ENCODE results near the gene TRAF2. TPM values are rescaled to one million over a fixed set of nuclear protein-coding genes. Genes with fewer than 3 reads are reported as not detected.

TRAF2 gene
- total and polyA plus RNA-seq, 2 of the 8 experiments (the other 6 are each of a cell fraction or from before 2014, with no cell fraction given): 26.9 to 50.2 TPM

DNA sequence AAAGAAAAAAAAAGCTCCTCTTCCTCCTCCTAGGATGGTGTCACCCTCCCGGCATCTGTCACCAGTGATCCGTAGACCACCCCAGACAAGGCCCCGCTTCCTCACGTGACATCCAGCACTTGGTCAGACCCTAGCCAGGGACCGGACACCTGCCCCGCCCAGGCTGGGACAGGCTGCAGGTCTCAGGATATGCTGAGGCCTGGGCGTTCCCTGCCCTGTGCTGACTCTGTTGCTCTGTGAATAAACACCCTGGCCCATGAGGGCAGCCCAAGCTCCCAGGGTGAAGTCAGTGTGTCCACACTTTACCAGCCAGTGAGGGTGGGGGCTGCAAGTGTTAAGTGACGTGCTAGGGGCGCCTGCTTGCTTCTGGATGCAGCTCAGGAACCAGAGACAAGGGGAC is 25.8 kb upstream of the TRAF2 start:
- ChIA-PET CTCF (ENCODE audit: partially characterized antibody) (interaction anchor here (1.2 to 1.8 kb wide), 3 partner anchors 21 to 175 kb away, joined by 3 to 5 read pairs (median 4); no protein-coding TSS in a partner anchor), POLR2A (ENCODE audit: partially characterized antibody) (interaction anchor here (1.1 to 16.2 kb wide), 10 partner anchors 9 to 384 kb away, joined by 3 to 248 read pairs (median 6); partner anchors contain the start of genes AJM1, FBXW5, MAMDC4 and RABL6)
- Histone ChIP-seq H3K18ac (ENCODE audit: extremely low read depth, low read length) (no peak overlapping the region), H3K4me3 (ENCODE audit: extremely low read depth in 1 of 4, insufficient read depth in 2 of 4, low read depth in 3 of 4, low read length in 4 of 4) (no peak overlapping the region), H3K27ac (ENCODE audit: low read depth, low read length) (no peak overlapping the region), H3K4me1 (replicated peaks in 1 of 4; ENCODE audit: control insufficient read depth in 3 of 4, insufficient read depth in 4 of 4, low read length in 3 of 4) (peaks cover 0 to 6% (median 5%) of the 10 kb centered on the region in 4 experiments; a peak in 5 of 7 replicates), H3K79me1 (ENCODE audit: low read depth, low read length) (peaks cover 10% of the 10 kb centered on the region), H3K23me2 (ENCODE audit: low read depth, low read length) (peaks cover 5% of the 10 kb centered on the region; the same call in 1 of the 2 replicates), H4K91ac (replicated peaks; ENCODE audit: insufficient read length, low read length) (no peak overlapping the region), H3K4me2 (ENCODE audit: insufficient read depth in 1 of 2, low read depth in 2 of 2, low read length in 2 of 2) (no peak overlapping the region), H2BK120ac (replicated peaks; ENCODE audit: low read depth, low read length) (no peak overlapping the region), H2BK12ac (ENCODE audit: low read depth, low read length) (no peak overlapping the region), H2BK20ac (ENCODE audit: low read length) (no peak overlapping the region), H3K79me2 (ENCODE audit: control insufficient read depth in 1 of 2, insufficient read depth in 2 of 2, low read length in 2 of 2) (peaks cover 5 to 16% of the 10 kb centered on the region in 2 experiments; a peak in 3 of 4 replicates), H3K4ac (replicated peaks; ENCODE audit: insufficient read length, low read depth, low read length) (no peak overlapping the region), H4K8ac (ENCODE audit: extremely low read depth, insufficient read depth, low read length) (no peak overlapping the region), H3K14ac (ENCODE audit: insufficient read length) (no peak overlapping the region), H2BK5ac (ENCODE audit: low read depth, low read length) (no peak overlapping the region; the same call in 1 of the 2 replicates), H3K27me3 (replicated peaks in 1 of 4; ENCODE audit: control insufficient read depth in 3 of 4, extremely low read depth in 1 of 4, insufficient read depth in 3 of 4, low read length in 3 of 4) (no peaks in the 10 kb centered on the region), H3K56ac (replicated peaks; ENCODE audit: insufficient read length, low read depth, low read length) (no peak overlapping the region), H4K5ac (ENCODE audit: insufficient read length, low read depth, low read length) (no peak overlapping the region), H3K36me3 (ENCODE audit: control insufficient read depth in 2 of 4, insufficient read depth in 4 of 4, low read length in 3 of 4) (peaks cover 11 to 34% (median 27%) of the 10 kb centered on the region in 4 experiments), H3K9ac (replicated peaks in 1 of 4; ENCODE audit: extremely low read depth in 1 of 4, low read depth in 3 of 4, low read length in 3 of 4) (no peak overlapping the region), H4K20me1 (replicated peaks in 1 of 2; ENCODE audit: control insufficient read depth in 1 of 2, insufficient read depth in 2 of 2, low read length in 2 of 2) (peaks cover 6 to 41% of the 10 kb centered on the region in 2 experiments), H2BK15ac (ENCODE audit: low read length) (no peak overlapping the region), H3K23ac (ENCODE audit: insufficient read length) (no peak overlapping the region), H2AK5ac (ENCODE audit: low read depth, low read length) (no peak overlapping the region), H3K9me3 (ENCODE audit: insufficient read depth in 2 of 2, low read depth in 1 of 2, low read length in 1 of 2) (no peaks in the 10 kb centered on the region), H2AFZ (ENCODE audit: low read length) (no peak overlapping the region)
- WGBS, 2 experiments (ENCODE audit: extremely low coverage in 1 of 2, insufficient coverage in 1 of 2, insufficient read length in 1 of 2, insufficient replicate concordance in 2 of 2, low coverage in 1 of 2, low lambda C conversion rate in 2 of 2, missing lambda C conversion rate in 1 of 2): 90% methylated on average over 9 of the region's 9 CpGs; no CpG with 5 or more reads in 1 of the 2 experiments
- DNase-seq (ENCODE audit: low read depth in 1 of 2, low spot score in 2 of 2) (no peak), FAIRE-seq (no peak)
- no peak for TF ChIP-seq CBX8 (IDR thresholded peaks at IDR 0.05; ENCODE audit: borderline replicate concordance, low read depth, low read length)
- no peak for TF ChIP-seq GABPA (IDR thresholded peaks at IDR 0.05; ENCODE audit: borderline replicate concordance, insufficient read depth, low read length)
- TF ChIP-seq RNF2 (IDR thresholded peaks at IDR 0.05; ENCODE audit: borderline replicate concordance, low read depth, low read length, missing control alignments, poor library complexity, severe bottlenecking): no peak
- no peak for TF ChIP-seq POLR2A (IDR thresholded peaks at IDR 0.05; ENCODE audit: control extremely low read depth in 1 of 2, low read depth in 2 of 2, low read length in 2 of 2)
- no peak for TF ChIP-seq RFX5 (IDR thresholded peaks at IDR 0.05; ENCODE audit: borderline replicate concordance, low read depth, low read length)
- no peak for TF ChIP-seq JUND (IDR thresholded peaks at IDR 0.05; ENCODE audit: low read length)
- no peak for TF ChIP-seq HDAC2 (IDR thresholded peaks at IDR 0.05; ENCODE audit: borderline replicate concordance in 1 of 2, low read depth in 2 of 2, low read length in 2 of 2)
- no peak for TF ChIP-seq TCF12 (IDR thresholded peaks at IDR 0.05; ENCODE audit: low read depth, low read length)

Data from H1 (cell line).